ENCODE results near the gene ALG13.
"Not testable (repeated sequence)": the region's sequence is repeated elsewhere in the genome, so short reads cannot be mapped to it uniquely, and the experiment has no call there.

Gene ALG13

GRCh38 chrX:111680988-111681779, at the start of gene ALG13:
Gene ALG13 (plus strand): TSS chrX:111681170. CDS start chrX:111681219, 49 bp downstream.
- DNase-seq, result peak; percentile 85

DNA sequence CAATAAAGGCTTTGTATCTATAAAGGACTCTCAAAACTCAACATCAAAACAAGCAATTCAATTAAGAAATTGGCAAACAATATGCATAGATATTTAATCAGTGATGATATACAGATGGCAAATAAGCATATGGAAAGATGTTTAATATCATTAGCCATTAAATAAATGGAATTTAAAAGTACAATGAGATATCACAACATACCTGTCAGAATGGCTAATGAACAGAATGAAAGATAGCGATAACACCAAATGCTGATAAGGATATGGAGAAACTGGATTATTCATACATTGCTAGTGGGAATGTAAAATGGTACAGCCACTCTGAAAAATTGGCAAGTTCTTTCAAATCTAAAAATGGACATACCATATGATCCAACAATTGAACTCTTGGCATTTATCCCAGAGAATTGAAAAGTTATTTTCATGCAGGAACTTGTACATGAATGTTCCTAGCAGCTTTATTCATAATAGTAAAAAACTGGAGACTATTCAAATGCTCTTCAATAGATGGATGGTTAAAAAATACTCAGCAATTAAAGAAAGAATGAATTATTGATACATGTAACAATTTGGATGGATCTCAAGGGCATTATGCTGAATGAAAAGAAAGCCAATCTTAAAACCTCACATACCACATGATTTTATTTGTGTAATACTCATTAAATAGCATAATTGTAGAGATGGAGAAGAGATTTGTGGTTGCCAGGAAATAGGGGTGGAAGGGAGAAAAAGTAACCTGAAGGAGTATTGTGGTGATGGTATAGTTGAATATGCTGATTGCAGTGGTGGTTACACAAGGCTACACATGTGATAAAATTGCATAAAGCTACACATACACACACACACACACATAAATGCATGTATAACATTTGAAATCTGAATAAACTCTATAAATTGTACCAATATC, 45.9 kb upstream of the ALG13 start:
- DNase-seq, result peak; percentile 54

- no peak for DNase-seq
Observed at GRCh38 chrX:111641969-111642368, 39.0 kb upstream of the ALG13 start.

DNA sequence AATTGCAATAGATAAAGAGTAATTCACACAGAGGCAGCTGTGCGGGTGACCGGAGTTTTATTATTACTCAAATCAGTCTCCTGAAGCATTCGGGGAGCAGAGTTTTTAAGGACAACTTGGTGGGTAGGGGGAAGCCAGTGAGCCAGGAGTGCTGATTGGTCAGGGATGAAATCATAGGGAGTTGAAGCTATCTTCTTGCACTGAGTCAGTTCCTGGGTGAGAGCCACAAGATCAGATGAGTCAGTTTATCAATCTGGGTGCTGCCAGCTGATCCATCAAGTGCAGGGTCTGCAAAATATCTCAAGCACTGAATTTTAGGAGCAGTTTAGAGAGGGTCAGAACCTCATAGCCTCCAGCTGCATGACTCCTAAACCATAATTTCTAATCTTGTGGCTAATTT, 35.8 kb upstream of the ALG13 start:
- not testable (repeated sequence) for DNase-seq

DNA sequence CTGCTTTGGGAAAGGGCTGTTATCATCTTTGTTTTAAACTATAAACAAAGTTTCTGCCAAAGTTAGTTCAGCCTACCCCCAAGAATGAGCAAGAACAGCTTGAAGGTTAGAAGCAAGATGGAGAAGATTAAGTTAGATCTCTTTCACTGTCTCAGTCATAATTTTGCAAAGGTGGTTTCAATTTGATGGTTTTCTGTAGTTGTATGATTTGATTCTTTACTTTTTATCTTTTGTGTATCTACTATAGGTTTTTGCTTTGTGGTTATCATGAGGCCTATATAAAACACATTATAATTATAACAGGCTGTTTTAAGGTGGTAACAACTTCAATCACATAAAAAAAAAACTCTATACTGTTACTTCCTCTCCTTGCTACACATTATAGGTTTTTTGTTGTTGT, 35.4 kb upstream of the ALG13 start:
- no peak for DNase-seq

- DNase-seq, result no peak
Observed at GRCh38 chrX:111646515-111646914, 34.5 kb upstream of the ALG13 start.

DNA sequence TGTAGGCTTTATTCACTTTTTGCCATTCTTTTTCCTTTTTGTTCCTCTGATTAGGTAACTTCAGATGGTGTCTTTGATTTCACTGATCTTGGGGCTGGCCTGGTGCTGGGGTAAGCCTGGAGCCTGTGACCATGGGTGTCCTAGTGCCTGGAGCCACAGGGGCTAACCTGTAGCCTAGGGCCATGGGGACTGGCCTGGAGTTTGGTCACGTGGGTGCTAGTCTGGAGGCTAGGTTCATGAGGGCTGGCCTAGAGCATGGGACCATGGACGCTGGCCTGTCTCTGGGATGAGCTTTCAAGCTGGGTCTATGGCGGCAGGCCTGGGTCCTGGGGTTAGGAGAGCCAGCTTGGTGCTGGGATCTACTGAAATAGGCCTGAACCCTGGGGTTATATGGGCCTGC, 32.2 kb upstream of the ALG13 start:
- no peak for DNase-seq

GRCh38 chrX:111649638-111650037, 31.3 kb upstream of the ALG13 start:
- no peak for DNase-seq

GRCh38 chrX:111650845-111651244, 30.1 kb upstream of the ALG13 start:
- no peak for DNase-seq

GRCh38 chrX:111652719-111653118, 28.3 kb upstream of the ALG13 start:
- peak; percentile 40 for DNase-seq

- no peak for DNase-seq
Observed at GRCh38 chrX:111661241-111661640, 19.7 kb upstream of the ALG13 start.

GRCh38 chrX:111662292-111662691, 18.7 kb upstream of the ALG13 start:
- no peak for DNase-seq

GRCh38 chrX:111671668-111672067, 9.3 kb upstream of the ALG13 start:
- DNase-seq, result no peak

GRCh38 chrX:111687305-111687704, 6.3 kb downstream of the ALG13 start:
- no peak for DNase-seq

- DNase-seq, result no peak
Observed at GRCh38 chrX:111695297-111695880, 14.4 kb downstream of the ALG13 start.

- peak; percentile 8 for DNase-seq
Observed at GRCh38 chrX:111719426-111720210, 38.6 kb downstream of the ALG13 start.

- DNase-seq, result no peak
Observed at GRCh38 chrX:111728096-111728495, 47.1 kb downstream of the ALG13 start.

DNA sequence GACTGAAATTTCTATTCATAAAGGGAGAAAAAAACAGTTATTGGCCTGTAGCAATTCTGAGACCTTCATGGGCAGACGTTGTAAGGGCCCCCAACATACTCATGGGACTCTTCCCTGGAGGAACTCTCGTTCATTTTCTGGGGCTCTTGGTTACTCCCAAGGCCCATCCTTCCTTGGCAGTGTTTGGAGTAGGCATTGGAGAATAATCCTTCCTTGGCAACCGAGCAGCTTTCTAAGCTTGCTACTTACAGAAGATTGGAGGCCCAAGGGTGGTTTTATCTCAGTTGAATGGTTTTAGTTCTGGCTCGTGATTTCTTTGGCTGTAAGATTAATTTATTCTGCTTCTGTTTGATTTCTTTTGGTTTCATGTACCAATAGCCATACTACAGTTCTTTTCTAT, 50.4 kb downstream of the ALG13 start:
- DNase-seq, result no peak

- no peak for DNase-seq
Observed at GRCh38 chrX:111736571-111736970, 55.6 kb downstream of the ALG13 start.

DNA sequence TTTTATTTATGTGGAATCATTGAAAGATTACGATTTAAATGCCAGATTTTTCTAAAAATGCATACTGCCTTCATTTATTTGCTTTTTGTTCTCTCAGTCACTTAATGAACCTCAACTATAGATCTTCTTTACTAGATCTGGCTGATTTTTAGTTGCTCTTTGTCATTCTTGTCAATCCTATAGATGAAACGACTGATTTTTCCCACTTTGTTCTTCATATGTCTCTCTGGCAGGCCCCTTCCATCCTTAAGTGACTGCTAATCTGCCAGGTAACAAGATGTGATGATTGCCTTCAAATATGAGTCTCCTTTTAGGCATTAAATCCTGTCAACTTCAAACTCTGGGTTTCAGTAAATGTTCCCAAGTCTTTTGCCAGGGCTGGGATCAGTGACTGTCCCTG, 61.0 kb downstream of the ALG13 start:
- DNase-seq, result no peak

GRCh38 chrX:111743316-111743715, 62.3 kb downstream of the ALG13 start:
- DNase-seq, result no peak

GRCh38 chrX:111756486-111756885, 75.5 kb downstream of the ALG13 start:
- DNase-seq, result no peak

DNA sequence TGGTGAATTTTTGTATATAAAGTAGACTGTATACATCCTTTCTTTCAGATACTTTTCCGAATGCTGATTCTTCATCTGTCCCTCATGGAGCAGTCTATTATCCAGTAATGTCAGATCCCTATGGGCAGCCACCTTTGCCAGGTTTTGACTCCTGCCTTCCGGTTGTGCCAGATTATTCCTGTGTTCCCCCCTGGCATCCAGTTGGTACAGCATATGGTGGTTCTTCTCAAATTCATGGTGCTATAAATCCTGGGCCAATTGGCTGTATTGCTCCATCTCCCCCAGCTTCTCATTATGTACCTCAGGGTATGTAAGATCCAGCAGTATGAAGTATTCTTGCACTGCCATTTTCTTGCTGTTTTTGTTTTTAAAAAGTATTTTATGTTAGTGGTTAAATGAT, 78.7 kb downstream of the ALG13 start:
- DNase-seq, result peak; percentile 18

Measured in NCI-H1694 (cell line).